ENCODE data around the gene FMNL2.

The FMNL2 gene

GRCh38 chr2:152644189-152644873, 309.4 kb downstream of the FMNL2 start:
- Histone ChIP-seq H3K27ac (ENCODE audit: low read depth, low read length) (no peak overlapping the region), H3K27me3 (ENCODE audit: control insufficient read depth, insufficient read depth, low read length) (no peaks in the 10 kb centered on the region), H3K36me3 (ENCODE audit: control insufficient read depth, insufficient read depth, low read length) (peaks cover 63% of the 10 kb centered on the region), H3K9ac (ENCODE audit: low read depth, low read length) (no peak overlapping the region), H3K9me3 (ENCODE audit: control insufficient read depth, insufficient read depth, low read length) (no peaks in the 10 kb centered on the region), H3K4me3 (ENCODE audit: low read depth, low read length) (no peak overlapping the region), H3K4me1 (ENCODE audit: control insufficient read depth, insufficient read depth, low read length) (peaks cover 12% of the 10 kb centered on the region)

- H3K9me3 ChIP-seq (ENCODE audit: control insufficient read depth, insufficient read depth, low read length) = no peaks in the 10 kb centered on the region
- peaks cover 12% of the 10 kb centered on the region for H3K4me1 ChIP-seq (ENCODE audit: control insufficient read depth, insufficient read depth, low read length)
- no peaks in the 10 kb centered on the region for H3K27me3 ChIP-seq (ENCODE audit: control insufficient read depth, insufficient read depth, low read length)
- H3K9ac ChIP-seq (ENCODE audit: low read depth, low read length) = no peak overlapping the region
- peaks cover 50% of the 10 kb centered on the region for H3K36me3 ChIP-seq (ENCODE audit: control insufficient read depth, insufficient read depth, low read length)
- no peak overlapping the region for H3K4me3 ChIP-seq (ENCODE audit: low read depth, low read length)
- H3K27ac ChIP-seq (ENCODE audit: low read depth, low read length) = peak overlapping the region; percentile 30
Measured at GRCh38 chr2:152646264-152646663, 311.3 kb downstream of the FMNL2 start.

GRCh38 chr2:152646775-152647174, 311.8 kb downstream of the FMNL2 start:
- H3K27ac ChIP-seq (ENCODE audit: low read depth, low read length) = peak overlapping the region; percentile 30

GRCh38 chr2:152647552-152647951, 312.6 kb downstream of the FMNL2 start:
- no peak overlapping the region for H3K9ac ChIP-seq (ENCODE audit: low read depth, low read length)
- H3K27ac ChIP-seq (ENCODE audit: low read depth, low read length) = no peak overlapping the region
- peaks cover 48% of the 10 kb centered on the region for H3K36me3 ChIP-seq (ENCODE audit: control insufficient read depth, insufficient read depth, low read length)

More at GRCh38 chr2:152646775-152647174, 311.8 kb downstream of the FMNL2 start:
- Histone ChIP-seq H3K9me3 (ENCODE audit: control insufficient read depth, insufficient read depth, low read length) (no peaks in the 10 kb centered on the region), H3K4me1 (ENCODE audit: control insufficient read depth, insufficient read depth, low read length) (peaks cover 12% of the 10 kb centered on the region), H3K27me3 (ENCODE audit: control insufficient read depth, insufficient read depth, low read length) (no peaks in the 10 kb centered on the region), H3K4me3 (ENCODE audit: low read depth, low read length) (no peak overlapping the region), H3K9ac (ENCODE audit: low read depth, low read length) (no peak overlapping the region), H3K36me3 (ENCODE audit: control insufficient read depth, insufficient read depth, low read length) (peaks cover 46% of the 10 kb centered on the region)

GRCh38 chr2:152648336-152648735, 313.4 kb downstream of the FMNL2 start:
- H3K9ac ChIP-seq (ENCODE audit: low read depth, low read length) = no peak overlapping the region
- no peaks in the 10 kb centered on the region for H3K27me3 ChIP-seq (ENCODE audit: control insufficient read depth, insufficient read depth, low read length)
- peaks cover 20% of the 10 kb centered on the region for H3K4me1 ChIP-seq (ENCODE audit: control insufficient read depth, insufficient read depth, low read length)
- H3K9me3 ChIP-seq (ENCODE audit: control insufficient read depth, insufficient read depth, low read length) = no peaks in the 10 kb centered on the region
- H3K4me3 ChIP-seq (ENCODE audit: low read depth, low read length) = no peak overlapping the region
- no peak overlapping the region for H3K27ac ChIP-seq (ENCODE audit: low read depth, low read length)
- peaks cover 51% of the 10 kb centered on the region for H3K36me3 ChIP-seq (ENCODE audit: control insufficient read depth, insufficient read depth, low read length)

More at GRCh38 chr2:152647552-152647951, 312.6 kb downstream of the FMNL2 start:
- Histone ChIP-seq H3K9me3 (ENCODE audit: control insufficient read depth, insufficient read depth, low read length) (no peaks in the 10 kb centered on the region), H3K27me3 (ENCODE audit: control insufficient read depth, insufficient read depth, low read length) (no peaks in the 10 kb centered on the region), H3K4me3 (ENCODE audit: low read depth, low read length) (no peak overlapping the region), H3K4me1 (ENCODE audit: control insufficient read depth, insufficient read depth, low read length) (peaks cover 19% of the 10 kb centered on the region)

- Histone ChIP-seq H3K27me3 (ENCODE audit: control insufficient read depth, insufficient read depth, low read length) (no peaks in the 10 kb centered on the region), H3K9ac (ENCODE audit: low read depth, low read length) (no peak overlapping the region), H3K9me3 (ENCODE audit: control insufficient read depth, insufficient read depth, low read length) (no peaks in the 10 kb centered on the region), H3K4me3 (ENCODE audit: low read depth, low read length) (no peak overlapping the region), H3K27ac (ENCODE audit: low read depth, low read length) (no peak overlapping the region), H3K4me1 (ENCODE audit: control insufficient read depth, insufficient read depth, low read length) (peaks cover 20% of the 10 kb centered on the region), H3K36me3 (ENCODE audit: control insufficient read depth, insufficient read depth, low read length) (peaks cover 54% of the 10 kb centered on the region)
Measured at GRCh38 chr2:152649997-152650396, 315.0 kb downstream of the FMNL2 start.

GRCh38 chr2:152650768-152651371, 315.9 kb downstream of the FMNL2 start:
- no peak overlapping the region for H3K27ac ChIP-seq (ENCODE audit: low read depth, low read length)
- H3K9me3 ChIP-seq (ENCODE audit: control insufficient read depth, insufficient read depth, low read length) = no peaks in the 10 kb centered on the region
- no peaks in the 10 kb centered on the region for H3K27me3 ChIP-seq (ENCODE audit: control insufficient read depth, insufficient read depth, low read length)
- no peak overlapping the region for H3K9ac ChIP-seq (ENCODE audit: low read depth, low read length)
- H3K4me1 ChIP-seq (ENCODE audit: control insufficient read depth, insufficient read depth, low read length) = peaks cover 20% of the 10 kb centered on the region
- H3K36me3 ChIP-seq (ENCODE audit: control insufficient read depth, insufficient read depth, low read length) = peaks cover 56% of the 10 kb centered on the region
- H3K4me3 ChIP-seq (ENCODE audit: low read depth, low read length) = no peak overlapping the region

GRCh38 chr2:152651834-152652233, 316.9 kb downstream of the FMNL2 start:
- Histone ChIP-seq H3K4me1 (ENCODE audit: control insufficient read depth, insufficient read depth, low read length) (peaks cover 20% of the 10 kb centered on the region), H3K4me3 (ENCODE audit: low read depth, low read length) (no peak overlapping the region), H3K27ac (ENCODE audit: low read depth, low read length) (no peak overlapping the region), H3K36me3 (ENCODE audit: control insufficient read depth, insufficient read depth, low read length) (peaks cover 63% of the 10 kb centered on the region), H3K9me3 (ENCODE audit: control insufficient read depth, insufficient read depth, low read length) (no peaks in the 10 kb centered on the region), H3K27me3 (ENCODE audit: control insufficient read depth, insufficient read depth, low read length) (no peaks in the 10 kb centered on the region), H3K9ac (ENCODE audit: low read depth, low read length) (no peak overlapping the region)

GRCh38 chr2:152655880-152656279, 320.9 kb downstream of the FMNL2 start:
- no peaks in the 10 kb centered on the region for H3K9me3 ChIP-seq (ENCODE audit: control insufficient read depth, insufficient read depth, low read length)
- H3K27me3 ChIP-seq (ENCODE audit: control insufficient read depth, insufficient read depth, low read length) = no peaks in the 10 kb centered on the region
- H3K4me3 ChIP-seq (ENCODE audit: low read depth, low read length) = no peak overlapping the region
- H3K36me3 ChIP-seq (ENCODE audit: control insufficient read depth, insufficient read depth, low read length) = peaks cover 83% of the 10 kb centered on the region
- H3K4me1 ChIP-seq (ENCODE audit: control insufficient read depth, insufficient read depth, low read length) = peaks cover 8% of the 10 kb centered on the region; the same call in 1 of the 2 replicates
- H3K9ac ChIP-seq (ENCODE audit: low read depth, low read length) = no peak overlapping the region
- H3K27ac ChIP-seq (ENCODE audit: low read depth, low read length) = no peak overlapping the region

GRCh38 chr2:152657043-152657442, 322.1 kb downstream of the FMNL2 start:
- H3K4me1 ChIP-seq (ENCODE audit: control insufficient read depth, insufficient read depth, low read length) = peaks cover 7% of the 10 kb centered on the region; the same call in 1 of the 2 replicates
- H3K36me3 ChIP-seq (ENCODE audit: control insufficient read depth, insufficient read depth, low read length) = peaks cover 92% of the 10 kb centered on the region
- no peak overlapping the region for H3K4me3 ChIP-seq (ENCODE audit: low read depth, low read length)
- H3K27ac ChIP-seq (ENCODE audit: low read depth, low read length) = no peak overlapping the region
- H3K9ac ChIP-seq (ENCODE audit: low read depth, low read length) = no peak overlapping the region
- no peaks in the 10 kb centered on the region for H3K27me3 ChIP-seq (ENCODE audit: control insufficient read depth, insufficient read depth, low read length)
- H3K9me3 ChIP-seq (ENCODE audit: control insufficient read depth, insufficient read depth, low read length) = no peaks in the 10 kb centered on the region

GRCh38 chr2:152658221-152658620, 323.2 kb downstream of the FMNL2 start:
- H3K4me1 ChIP-seq (ENCODE audit: control insufficient read depth, insufficient read depth, low read length) = no peaks in the 10 kb centered on the region
- H3K9ac ChIP-seq (ENCODE audit: low read depth, low read length) = no peak overlapping the region
- H3K27ac ChIP-seq (ENCODE audit: low read depth, low read length) = no peak overlapping the region
- H3K27me3 ChIP-seq (ENCODE audit: control insufficient read depth, insufficient read depth, low read length) = no peaks in the 10 kb centered on the region
- H3K36me3 ChIP-seq (ENCODE audit: control insufficient read depth, insufficient read depth, low read length) = peaks cover 93% of the 10 kb centered on the region
- H3K9me3 ChIP-seq (ENCODE audit: control insufficient read depth, insufficient read depth, low read length) = no peaks in the 10 kb centered on the region
- no peak overlapping the region for H3K4me3 ChIP-seq (ENCODE audit: low read depth, low read length)
